ENCODE results near the gene ST3GAL3. TPM values are rescaled to one million over a fixed set of nuclear protein-coding genes. Genes with fewer than 3 reads are reported as not detected.

ST3GAL3 gene
- total and polyA plus RNA-seq, 2 donors (not counting 3 experiments of a cell fraction or from before 2014, with no cell fraction given): 14.3 to 35.8 TPM

DNA sequence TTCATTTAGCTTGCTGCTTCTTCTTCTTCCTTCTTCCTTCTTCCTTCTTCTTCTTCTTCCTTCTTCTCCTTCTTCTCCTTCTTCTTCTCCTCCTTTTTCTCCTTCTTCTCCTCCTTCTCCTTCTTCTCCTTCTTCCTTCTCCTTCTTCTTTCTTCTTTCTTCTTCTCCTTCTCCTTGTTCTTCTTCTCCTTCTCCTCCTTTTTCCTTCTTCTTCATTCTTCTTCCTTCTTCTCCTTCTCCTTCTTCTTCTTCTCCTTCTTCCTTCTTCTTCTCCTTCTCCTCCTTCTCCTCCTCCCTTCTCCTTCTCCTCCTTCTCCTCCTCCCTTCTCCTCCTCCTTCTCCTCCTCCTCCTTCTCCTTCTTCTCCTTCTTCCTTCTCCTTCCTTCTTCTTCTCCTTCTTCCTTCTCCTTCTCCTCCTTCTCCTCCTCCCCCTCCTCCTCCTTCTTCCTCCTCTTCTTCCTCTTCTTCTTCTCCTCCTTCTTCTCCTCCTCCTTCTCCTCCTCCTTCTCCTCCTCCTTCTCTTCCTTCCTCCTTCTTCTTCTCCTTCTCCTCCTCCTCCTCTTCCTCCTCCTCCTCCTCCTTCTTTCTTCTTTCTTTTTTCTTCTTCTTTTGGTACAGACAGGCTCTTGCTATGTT is 110.1 kb downstream of the ST3GAL3 start:
- FAIRE-seq: no peak
- intact Hi-C loops (cut with micrococcal nuclease) (no loop called here), dilution Hi-C loops (cut with MboI; ENCODE audit: extremely low pct_ligation_motif_present, low sequenced_read_pairs) (no loop called here)
- peaks cover 0 to 4% of the 10 kb centered on the region in 2 experiments for H3K36me3 ChIP-seq (ENCODE audit: control insufficient read depth in 2 of 2, extremely low read depth in 1 of 2, insufficient read depth in 2 of 2, low read length in 2 of 2)
- no peaks in the 10 kb centered on the region for H3K27me3 ChIP-seq (ENCODE audit: control insufficient read depth in 2 of 2, insufficient read depth in 2 of 2, low read length in 2 of 2)
- TF ChIP-seq EZH2 (IDR thresholded peaks at IDR 0.05; ENCODE audit: borderline replicate concordance, low read depth, low read length, severe bottlenecking): no peak
- TF ChIP-seq GATA2 (IDR thresholded peaks at IDR 0.05; ENCODE audit: insufficient read depth, insufficient read length, low read depth, low read length): no peak
- TF ChIP-seq, protein P1, sequence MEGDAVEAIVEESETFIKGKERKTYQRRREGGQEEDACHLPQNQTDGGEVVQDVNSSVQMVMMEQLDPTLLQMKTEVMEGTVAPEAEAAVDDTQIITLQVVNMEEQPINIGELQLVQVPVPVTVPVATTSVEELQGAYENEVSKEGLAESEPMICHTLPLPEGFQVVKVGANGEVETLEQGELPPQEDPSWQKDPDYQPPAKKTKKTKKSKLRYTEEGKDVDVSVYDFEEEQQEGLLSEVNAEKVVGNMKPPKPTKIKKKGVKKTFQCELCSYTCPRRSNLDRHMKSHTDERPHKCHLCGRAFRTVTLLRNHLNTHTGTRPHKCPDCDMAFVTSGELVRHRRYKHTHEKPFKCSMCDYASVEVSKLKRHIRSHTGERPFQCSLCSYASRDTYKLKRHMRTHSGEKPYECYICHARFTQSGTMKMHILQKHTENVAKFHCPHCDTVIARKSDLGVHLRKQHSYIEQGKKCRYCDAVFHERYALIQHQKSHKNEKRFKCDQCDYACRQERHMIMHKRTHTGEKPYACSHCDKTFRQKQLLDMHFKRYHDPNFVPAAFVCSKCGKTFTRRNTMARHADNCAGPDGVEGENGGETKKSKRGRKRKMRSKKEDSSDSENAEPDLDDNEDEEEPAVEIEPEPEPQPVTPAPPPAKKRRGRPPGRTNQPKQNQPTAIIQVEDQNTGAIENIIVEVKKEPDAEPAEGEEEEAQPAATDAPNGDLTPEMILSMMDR (IDR thresholded peaks at IDR 0.05; ENCODE audit: extremely low read depth in 1 of 2, insufficient read depth in 1 of 2, low read depth in 1 of 2, low read length in 2 of 2): no peak
- TF ChIP-seq FOS (IDR thresholded peaks at IDR 0.05; ENCODE audit: borderline replicate concordance, insufficient read depth, low read length): no peak
- no peak for TF ChIP-seq JUN (IDR thresholded peaks at IDR 0.05; ENCODE audit: borderline replicate concordance, insufficient read depth, insufficient read length, low read depth)
- no peak for TF ChIP-seq POLR2AphosphoS5 (IDR thresholded peaks at IDR 0.05; ENCODE audit: insufficient read depth, low read depth, low read length)
- TF ChIP-seq, protein P2, sequence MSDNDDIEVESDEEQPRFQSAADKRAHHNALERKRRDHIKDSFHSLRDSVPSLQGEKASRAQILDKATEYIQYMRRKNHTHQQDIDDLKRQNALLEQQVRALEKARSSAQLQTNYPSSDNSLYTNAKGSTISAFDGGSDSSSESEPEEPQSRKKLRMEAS (IDR thresholded peaks at IDR 0.05; ENCODE audit: insufficient read depth, insufficient read length): no peak
- no peak for TF ChIP-seq POLR2A (IDR thresholded peaks at IDR 0.05; ENCODE audit: low read depth, low read length)
- CTCF ChIA-PET: interaction anchor here (1.2 kb wide), 1 partner anchor 44 kb away, joined by 3 read pairs; no protein-coding TSS in a partner anchor
- no peak overlapping the region for H3K27ac ChIP-seq (ENCODE audit: insufficient read depth, low read depth, low read length)
- no peaks in the 10 kb centered on the region for H3K9me1 ChIP-seq (replicated peaks; ENCODE audit: control insufficient read depth, extremely low read depth, insufficient read depth, low read length)
- BruUV-seq (replicated peaks): no TSS peak
- no peak overlapping the region for H3K4me3 ChIP-seq (replicated peaks in 1 of 3; ENCODE audit: insufficient read depth in 1 of 3, low read depth in 1 of 3, low read length in 3 of 3)
- H3K4me2 ChIP-seq (ENCODE audit: insufficient read depth, low read length): no peak overlapping the region
- no peak for DNase-seq (ENCODE audit: low read depth, low spot score)
- H3K9me3 ChIP-seq (replicated peaks; ENCODE audit: control insufficient read depth, insufficient read depth, low read length): no peaks in the 10 kb centered on the region
- no peaks in the 10 kb centered on the region for H3K79me2 ChIP-seq (ENCODE audit: control insufficient read depth, insufficient read depth, low read length)
- H4K20me1 ChIP-seq (replicated peaks; ENCODE audit: control insufficient read depth, extremely low read depth, insufficient read depth, low read length): no peaks in the 10 kb centered on the region
- no peak overlapping the region for H2AFZ ChIP-seq (ENCODE audit: low read depth, low read length)
- POLR2A ChIA-PET: no interaction called here
- H3K4me1 ChIP-seq (ENCODE audit: control insufficient read depth, extremely low read depth, insufficient read depth, low read length): peaks cover 20% of the 10 kb centered on the region
- H3K9ac ChIP-seq (replicated peaks; ENCODE audit: extremely low read depth, insufficient read depth, low read length): no peak overlapping the region
